Hindlimb muscle (tissue), 1 donor: ENCODE data around the gene PNPLA4. TPM values are rescaled to one million over a fixed set of nuclear protein-coding genes. Genes with fewer than 3 reads are reported as not detected.

ENCODE experiments used
- DNase-seq: peaks from one replicate; pipeline ENCODE4 v3.0.0-alpha.2; 2013
- polyA plus RNA-seq: library from polyadenylated mRNA; unstranded; fragments of 120-200 nt; gene quantifications from one replicate; pipeline ENCODE4 v1.2.1, GENCODE V29; 2013; ENCODE audit not compliant: insufficient read length

Gene PNPLA4
- polyA plus RNA-seq, 1 donor: 17.3 TPM

GRCh38 chrX:7852166-7852565 lies 75.0 kb downstream of the PNPLA4 start:
- DNase-seq: no peak

Other genes with a start within 250 kb of the PNPLA4 start
- gene VCX, start 84.2 kb downstream of the PNPLA4 start, polyA plus RNA-seq: not detected
- not detected for gene VCX2, start 243.9 kb upstream of the PNPLA4 start, polyA plus RNA-seq